PFSK-1 (cell line): ENCODE data around the gene NINJ2.

ENCODE experiments used
- POLR2AphosphoS5 ChIP-seq: IDR thresholded peaks from 2 replicates; pipeline ENCODE4 v1.6.1; 2012; ENCODE audit warnings: low read depth, mild to moderate bottlenecking, control low read depth, low read length, moderate library complexity
- REST ChIP-seq, 2 experiments: IDR thresholded peaks; 2 replicates each; pipeline versions ENCODE4 v1.6.1 to v1.8.0; 2011 to 2012; ENCODE audit warnings: low read depth in 2 of 2, low read length in 2 of 2, control low read depth in 1 of 2, inconsistent platforms in 1 of 2, mild to moderate bottlenecking in 1 of 2, moderate library complexity in 1 of 2; ENCODE audit not compliant: insufficient read depth in 1 of 2
- SIN3A ChIP-seq: IDR thresholded peaks from 2 replicates; pipeline ENCODE4 v1.6.1; 2012; ENCODE audit warnings: mild to moderate bottlenecking, low read length, moderate library complexity, borderline replicate concordance; ENCODE audit not compliant: insufficient read depth
- TAF1 ChIP-seq: IDR thresholded peaks from 2 replicates; pipeline ENCODE4 v1.6.1; 2012; ENCODE audit warnings: low read length, control low read depth, borderline replicate concordance; ENCODE audit not compliant: insufficient read depth

- TF ChIP-seq POLR2AphosphoS5 (no peak), REST (IDR thresholded peaks at IDR 0.05; ENCODE audit: insufficient read depth in 1 of 2, low read depth in 2 of 2, low read length in 2 of 2) (no peak), SIN3A (no peak), TAF1 (no peak)
These were observed 41.4 kb upstream of the NINJ2 start for GRCh38 chr12:704516-705242.
